Hepatocyte (in vitro differentiated cells): ENCODE results near the gene APBA1. TPM values are rescaled to one million over a fixed set of nuclear protein-coding genes. Genes with fewer than 3 reads are reported as not detected.
"Not testable (repeated sequence)": the region's sequence is repeated elsewhere in the genome, so short reads cannot be mapped to it uniquely, and the experiment has no call there.

Experiments
- DNase-seq: peaks from one replicate; pipeline ENCODE4 v3.0.0-alpha.2; 2016; ENCODE audit warnings: low spot score
- H2AFZ ChIP-seq: fragments of 200-600 bp; sonication (generic); 2 replicates; pipeline ENCODE4 v1.6.0; 2016; ENCODE audit warnings: antibody characterized with exemption, mild to moderate bottlenecking
- H3K27ac ChIP-seq: fragments of 200-600 bp; sonication (generic); 2 replicates; pipeline ENCODE4 v1.5.1; 2016; ENCODE audit warnings: mild to moderate bottlenecking
- H3K27me3 ChIP-seq: fragments of 200-600 bp; sonication (generic); 2 replicates; pipeline ENCODE4 v1.6.1; 2016
- H3K36me3 ChIP-seq: fragments of 200-600 bp; sonication (generic); replicated peaks from 2 replicates; pipeline ENCODE4 v1.5.1; 2016; ENCODE audit warnings: low read depth; ENCODE audit not compliant: insufficient read depth
- H3K4me1 ChIP-seq: fragments of 200-600 bp; sonication (generic); 2 replicates; pipeline ENCODE4 v1.5.1; 2016; ENCODE audit warnings: mild to moderate bottlenecking, moderate library complexity; ENCODE audit not compliant: insufficient read depth
- H3K4me2 ChIP-seq: fragments of 200-600 bp; sonication (generic); 2 replicates; pipeline ENCODE4 v1.6.0; 2016
- H3K4me3 ChIP-seq: fragments of 200-600 bp; sonication (generic); 2 replicates; pipeline ENCODE4 v1.5.1; 2016; ENCODE audit warnings: mild to moderate bottlenecking
- H3K79me2 ChIP-seq: fragments of 200-600 bp; sonication (generic); 2 replicates; pipeline ENCODE4 v1.6.0; 2017; ENCODE audit warnings: mild to moderate bottlenecking
- H3K9me2 ChIP-seq: fragments of 200-600 bp; sonication (generic); replicated peaks from 2 replicates; pipeline ENCODE4 v1.6.0; 2017; ENCODE audit warnings: mild to moderate bottlenecking; ENCODE audit not compliant: insufficient read depth
- H3K9me3 ChIP-seq: fragments of 200-600 bp; sonication (generic); 2 replicates; pipeline ENCODE4 v1.5.1; 2016; ENCODE audit warnings: low read depth, mild to moderate bottlenecking
- H4K20me1 ChIP-seq: fragments of 200-600 bp; sonication (generic); 2 replicates; pipeline ENCODE4 v1.6.0; 2016; ENCODE audit warnings: mild to moderate bottlenecking; ENCODE audit not compliant: insufficient read depth, poor library complexity, severe bottlenecking
- CTCF ChIP-seq: fragments of 200-600 bp; sonication (generic); IDR thresholded peaks from 2 replicates; pipeline ENCODE4 v1.5.1; 2016; ENCODE audit warnings: antibody characterized with exemption, mild to moderate bottlenecking; ENCODE audit not compliant: poor library complexity
- EZH2 ChIP-seq: fragments of 200-600 bp; sonication (generic); IDR thresholded peaks from 2 replicates; pipeline ENCODE4 v1.6.1; 2016; ENCODE audit warnings: antibody characterized with exemption, mild to moderate bottlenecking, borderline replicate concordance
- EZH2phosphoT487 ChIP-seq: fragments of 200-600 bp; sonication (generic); IDR thresholded peaks from one replicate; pipeline ENCODE4 v1.6.1; 2018; ENCODE audit warnings: antibody characterized with exemption, mild to moderate bottlenecking, low read depth, moderate library complexity; ENCODE audit not compliant: unreplicated experiment, severe bottlenecking
- WGBS: methylation state at CpG from one replicate; pipeline ENCODE4 v1.1.6; 2016; ENCODE audit warnings: low lambda C conversion rate; ENCODE audit errors: missing lambda C conversion rate; 5-methylcytosine and 5-hydroxymethylcytosine counted together
- polyA plus RNA-seq: library from polyadenylated mRNA; unstranded; fragments of >200 nt; fragmentation: Nextera tagmentation; extraction: Ambion mirVana; gene quantifications from 2 replicates; pipeline ENCODE4 v1.2.1, GENCODE V29; 2016
- total RNA-seq: library from RNA; depleted of rRNA; stranded (reverse); fragments of >200 nt; gene quantifications from 2 replicates; pipeline ENCODE4 v1.2.3, GENCODE V29; 2014

Gene APBA1
- total and polyA plus RNA-seq, 2 experiments from 2014 or later = 1.5 to 12.0 TPM

- H3K4me3 ChIP-seq, H4K20me1 ChIP-seq, H2AFZ ChIP-seq, H3K4me1 ChIP-seq, H3K36me3 ChIP-seq, DNase-seq, H3K4me2 ChIP-seq, H3K79me2 ChIP-seq, H3K9me2 ChIP-seq, H3K27ac ChIP-seq, H3K27me3 ChIP-seq, H3K9me3 ChIP-seq: not testable (repeated sequence)
- 90% methylated on average over 4 of the region's 4 CpGs for WGBS
Observed at GRCh38 chr9:69439654-69440053, 232.5 kb downstream of the APBA1 start.

- Histone ChIP-seq H3K79me2 (no peaks in the 10 kb centered on the region), H2AFZ (no peak overlapping the region), H3K4me2 (no peak overlapping the region), H3K36me3 (no peaks in the 10 kb centered on the region), H3K9me2 (no peaks in the 10 kb centered on the region), H3K27ac (no peak overlapping the region), H3K27me3 (no peaks in the 10 kb centered on the region), H3K4me3 (no peak overlapping the region), H3K4me1 (no peaks in the 10 kb centered on the region), H3K9me3 (no peaks in the 10 kb centered on the region), H4K20me1 (no peaks in the 10 kb centered on the region)
- DNase-seq = no peak
- WGBS = 97% methylated on average over 6 of the region's 6 CpGs
- no peak for TF ChIP-seq EZH2phosphoT487
- no peak for TF ChIP-seq EZH2
- TF ChIP-seq CTCF = no peak
Observed at GRCh38 chr9:69433968-69434367, 238.2 kb downstream of the APBA1 start.

- no peaks in the 10 kb centered on the region for H3K9me2 ChIP-seq
- H3K9me3 ChIP-seq = no peaks in the 10 kb centered on the region
- TF ChIP-seq EZH2 = no peak
- no peak for TF ChIP-seq CTCF
- TF ChIP-seq EZH2phosphoT487 = no peak
- H3K4me3 ChIP-seq = no peak overlapping the region
- H4K20me1 ChIP-seq = no peaks in the 10 kb centered on the region
- H2AFZ ChIP-seq = no peak overlapping the region
- H3K4me1 ChIP-seq = no peaks in the 10 kb centered on the region
- H3K27ac ChIP-seq = no peak overlapping the region
- no peak for DNase-seq
- H3K27me3 ChIP-seq = no peaks in the 10 kb centered on the region
- WGBS = 19% methylated on average over 1 of the region's 1 CpG
- no peak overlapping the region for H3K4me2 ChIP-seq
- no peaks in the 10 kb centered on the region for H3K36me3 ChIP-seq
- no peaks in the 10 kb centered on the region for H3K79me2 ChIP-seq
Observed at GRCh38 chr9:69433392-69433791, 238.8 kb downstream of the APBA1 start.

GRCh38 chr9:69432623-69433022 lies 239.5 kb downstream of the APBA1 start:
- H3K4me3 ChIP-seq = no peak overlapping the region
- DNase-seq = no peak
- H3K79me2 ChIP-seq = no peaks in the 10 kb centered on the region
- no peak overlapping the region for H3K4me2 ChIP-seq
- H3K27me3 ChIP-seq = no peaks in the 10 kb centered on the region
- TF ChIP-seq EZH2 (no peak), CTCF (no peak), EZH2phosphoT487 (no peak)
- H3K9me2 ChIP-seq = no peaks in the 10 kb centered on the region
- H3K9me3 ChIP-seq = no peaks in the 10 kb centered on the region
- H3K4me1 ChIP-seq = no peaks in the 10 kb centered on the region
- H3K36me3 ChIP-seq = no peaks in the 10 kb centered on the region
- no peak overlapping the region for H3K27ac ChIP-seq
- 89% methylated on average over 11 of the region's 11 CpGs for WGBS
- no peak overlapping the region for H2AFZ ChIP-seq
- no peaks in the 10 kb centered on the region for H4K20me1 ChIP-seq
